HG02870 (cell line): ENCODE data around the gene SMCO3.

ENCODE experiments used
- ATAC-seq: cut with Tn5 transposase; IDR thresholded peaks from one replicate; pipeline ENCODE4 v1.9.1; 2021; ENCODE audit warnings: mild to moderate bottlenecking, moderate library complexity; ENCODE audit not compliant: unreplicated experiment

SMCO3 gene

DNA sequence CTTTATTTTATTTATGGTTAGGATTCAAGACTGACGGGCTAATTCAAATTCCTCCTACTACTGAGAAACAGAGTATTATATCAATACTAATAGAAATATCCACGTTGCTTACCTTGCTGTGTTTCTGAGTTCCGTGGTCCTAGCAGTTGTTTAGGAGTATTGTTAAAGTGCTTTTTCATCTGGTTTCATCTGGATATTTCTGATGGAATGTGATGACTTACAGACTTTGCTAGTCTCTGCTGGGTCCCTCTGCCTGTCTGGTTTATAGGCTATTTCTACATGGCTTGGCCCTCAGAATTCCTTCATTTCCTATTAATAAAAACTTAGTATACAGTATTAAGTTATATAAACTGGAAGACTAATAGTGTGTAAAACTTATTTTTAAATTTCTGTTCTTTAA, at the start of gene SMCO3:
TSS of gene SMCO3 (minus strand) at position 169 of the 400 bp plus-strand sequence. CDS start 7,502 bp downstream, outside the sequence.
- no peak for ATAC-seq

DNA sequence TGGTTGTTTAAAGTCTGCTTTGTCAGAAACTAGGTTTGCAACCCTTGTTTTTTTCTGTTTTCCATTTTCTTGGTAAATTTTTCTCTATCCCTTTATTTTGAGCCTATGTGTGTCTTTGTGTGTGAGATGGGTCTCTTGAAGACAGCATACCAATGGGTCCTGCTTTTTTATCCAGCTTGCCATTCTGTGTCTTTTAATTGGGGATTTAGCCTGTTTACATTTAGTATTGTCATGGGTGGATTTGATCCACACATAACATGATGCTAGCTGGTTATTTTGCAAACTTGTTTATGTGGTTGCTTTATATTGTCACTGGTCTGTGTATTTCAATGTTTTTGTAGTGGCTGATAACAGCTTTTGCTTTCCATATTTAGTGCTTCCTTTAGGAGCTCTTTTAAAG, 46.5 kb upstream of the SMCO3 start:
- ATAC-seq: no peak

DNA sequence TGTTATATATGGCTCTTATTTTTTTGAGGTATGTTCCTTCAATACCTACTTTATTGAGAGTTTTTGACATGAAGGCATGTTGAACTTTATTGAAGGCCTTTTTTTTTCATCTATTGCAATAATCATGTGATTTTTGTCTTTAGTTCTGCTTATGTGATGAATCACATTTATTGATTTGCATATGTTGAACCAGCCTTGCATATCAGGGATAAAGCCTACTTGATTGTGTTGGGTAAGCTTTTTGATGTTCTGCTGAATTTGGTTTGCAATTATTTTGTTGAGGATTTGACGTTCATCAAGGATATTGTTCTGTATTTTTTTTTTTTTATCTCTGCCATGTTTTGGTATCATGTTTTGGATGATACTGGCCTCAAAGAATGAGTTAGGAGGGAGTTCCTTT, 44.5 kb upstream of the SMCO3 start:
- no peak for ATAC-seq

DNA sequence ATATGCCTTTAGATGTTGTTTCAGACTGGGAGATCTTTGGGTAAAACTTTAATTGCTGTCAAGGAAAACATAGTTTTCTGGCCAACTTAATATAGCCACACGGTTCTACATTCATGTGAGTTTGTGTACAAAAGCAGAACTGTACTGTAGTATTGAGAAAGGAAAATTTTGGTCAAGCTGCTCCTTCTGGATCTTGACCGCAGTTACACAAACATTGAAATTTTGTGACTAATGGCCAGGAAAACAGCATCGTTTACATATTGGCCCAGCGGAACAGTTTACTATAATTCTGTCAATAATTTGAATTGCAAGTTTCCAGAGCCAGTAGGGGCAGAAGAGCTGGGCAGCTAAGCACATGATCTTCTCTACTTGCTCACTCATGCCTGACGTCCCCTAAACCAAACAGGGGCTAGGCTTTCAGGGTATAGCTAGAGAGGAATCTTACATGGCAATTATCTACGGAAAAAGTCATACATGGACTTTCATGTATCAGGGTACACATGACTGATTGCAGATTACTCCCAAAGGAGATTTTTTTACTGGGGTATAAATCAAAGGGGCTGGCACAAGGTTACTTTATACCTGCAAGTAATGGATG, 40.7 kb upstream of the SMCO3 start:
- no peak for ATAC-seq

DNA sequence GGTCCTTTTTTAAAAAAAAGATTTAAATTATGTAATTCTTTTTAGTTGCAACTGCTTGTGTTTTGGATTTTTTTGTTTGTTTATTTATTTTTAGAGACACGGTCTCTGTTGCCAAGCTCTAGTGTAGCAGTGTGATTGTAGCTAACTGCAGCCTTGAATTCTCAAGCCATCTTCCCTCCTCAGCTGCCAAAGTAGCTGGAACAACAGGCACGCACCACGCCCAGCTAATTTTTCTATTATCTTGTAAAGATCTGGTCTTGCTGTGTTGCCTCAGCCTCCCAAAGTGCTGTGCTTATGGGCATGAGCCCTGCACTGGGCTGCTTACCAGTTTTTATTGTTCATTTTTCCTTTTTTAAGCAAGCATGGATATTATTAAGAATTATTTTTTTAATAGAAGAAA, 40.0 kb upstream of the SMCO3 start:
- no peak for ATAC-seq

DNA sequence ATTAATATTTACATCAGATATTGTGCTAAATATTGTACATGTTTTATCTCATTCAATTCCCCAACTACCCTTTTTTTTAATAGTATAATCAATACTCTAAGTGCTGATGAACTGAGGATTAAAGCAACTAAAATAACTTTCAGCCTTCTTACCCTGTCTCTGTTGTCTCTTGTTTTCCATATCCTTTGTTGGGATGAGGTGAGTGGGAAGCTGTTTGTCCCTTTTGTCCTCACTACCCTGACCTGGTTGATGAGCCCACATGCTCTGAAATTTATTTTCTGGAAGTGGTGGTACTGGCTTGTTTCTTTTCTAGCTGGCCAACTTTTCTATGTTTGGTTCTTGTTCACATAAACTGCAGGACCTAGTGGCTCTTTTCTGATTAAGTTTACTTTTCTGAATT, 38.9 kb upstream of the SMCO3 start:
- ATAC-seq: no peak

DNA sequence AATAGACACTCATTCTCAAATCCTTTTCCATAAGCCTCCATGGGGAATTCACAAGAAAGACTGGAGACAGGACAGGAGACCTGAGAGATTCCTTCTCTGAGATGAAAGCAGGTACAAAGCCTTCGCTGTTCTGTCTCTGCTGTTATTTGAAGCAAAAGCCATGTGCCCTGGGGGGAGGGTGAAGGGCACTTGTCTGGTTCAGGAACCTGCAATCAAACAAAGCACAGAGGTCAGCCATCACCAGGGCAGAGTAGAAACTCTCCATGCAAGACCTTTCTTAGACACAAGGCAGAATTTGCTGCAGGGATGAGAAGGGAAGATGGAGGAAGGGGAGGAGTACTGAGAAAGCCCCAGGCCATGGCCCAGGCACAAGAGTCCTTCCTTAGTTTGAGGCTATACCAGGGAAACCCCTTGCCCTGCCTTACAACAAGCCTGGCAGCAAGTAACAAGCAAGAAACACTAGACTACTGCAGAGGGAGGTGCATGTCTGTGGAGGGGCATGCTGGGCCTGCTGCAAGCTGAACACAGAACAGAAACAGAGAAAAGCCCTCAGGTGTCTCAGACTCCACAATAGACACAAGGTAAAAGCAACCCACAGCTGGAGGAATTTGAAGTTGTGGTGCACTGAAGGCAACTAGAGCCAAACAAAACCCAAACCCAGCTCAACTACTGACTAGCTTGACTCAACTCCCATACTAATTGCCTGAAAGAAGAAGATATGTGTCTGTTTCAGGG, 37.1 kb upstream of the SMCO3 start:
- ATAC-seq: peak; percentile 95

DNA sequence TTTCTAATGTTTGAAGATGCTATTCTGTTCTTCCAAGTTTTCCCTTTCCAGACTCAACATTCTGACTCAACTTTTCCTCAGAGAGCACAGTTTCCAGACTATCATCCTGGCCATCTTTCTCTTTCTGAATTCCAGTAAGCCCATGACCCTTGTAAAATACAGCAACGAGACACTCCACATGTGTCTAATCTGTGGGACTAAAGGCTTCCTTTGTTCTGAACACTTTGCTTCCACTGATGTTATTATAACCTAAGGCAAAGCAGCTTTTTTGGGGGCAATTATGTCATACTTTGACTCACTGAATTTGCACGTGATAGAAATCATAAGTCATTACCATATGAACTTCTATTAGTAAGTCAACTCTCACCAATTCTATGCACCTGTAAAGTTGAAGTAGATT, 35.7 kb upstream of the SMCO3 start:
- no peak for ATAC-seq

DNA sequence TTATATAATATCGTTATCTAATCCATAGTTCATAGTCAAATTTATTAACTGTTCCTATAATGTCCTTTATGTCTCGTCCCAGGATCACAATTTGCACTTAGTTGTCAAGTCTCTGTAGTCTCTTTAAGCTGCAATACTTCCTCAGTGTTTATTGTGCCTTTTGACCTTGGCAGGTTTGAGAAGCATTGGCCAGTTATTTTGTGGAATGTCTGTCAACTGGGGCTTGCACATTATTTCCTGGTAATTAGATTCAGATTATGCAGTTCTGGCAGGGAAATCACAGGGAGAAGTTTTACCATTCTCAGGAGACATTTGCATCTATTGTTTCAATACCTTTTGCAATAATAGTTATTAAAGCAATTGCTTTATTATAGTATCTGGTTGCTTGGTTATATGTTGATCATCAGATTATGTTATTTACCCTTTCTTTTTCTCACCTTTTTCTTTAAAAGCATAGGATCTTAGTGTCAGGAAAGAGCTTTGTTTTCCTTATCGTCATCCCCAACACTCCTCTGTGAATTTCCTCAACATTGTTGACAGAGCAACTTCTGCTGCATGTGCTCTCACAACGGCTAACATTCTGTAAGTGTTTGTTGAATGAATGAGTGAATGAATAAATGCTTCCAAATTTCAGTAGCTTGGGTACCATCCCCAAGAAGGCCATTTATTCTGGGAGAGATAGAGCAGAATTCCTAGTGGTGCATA, 33.0 kb upstream of the SMCO3 start:
- ATAC-seq: no peak

DNA sequence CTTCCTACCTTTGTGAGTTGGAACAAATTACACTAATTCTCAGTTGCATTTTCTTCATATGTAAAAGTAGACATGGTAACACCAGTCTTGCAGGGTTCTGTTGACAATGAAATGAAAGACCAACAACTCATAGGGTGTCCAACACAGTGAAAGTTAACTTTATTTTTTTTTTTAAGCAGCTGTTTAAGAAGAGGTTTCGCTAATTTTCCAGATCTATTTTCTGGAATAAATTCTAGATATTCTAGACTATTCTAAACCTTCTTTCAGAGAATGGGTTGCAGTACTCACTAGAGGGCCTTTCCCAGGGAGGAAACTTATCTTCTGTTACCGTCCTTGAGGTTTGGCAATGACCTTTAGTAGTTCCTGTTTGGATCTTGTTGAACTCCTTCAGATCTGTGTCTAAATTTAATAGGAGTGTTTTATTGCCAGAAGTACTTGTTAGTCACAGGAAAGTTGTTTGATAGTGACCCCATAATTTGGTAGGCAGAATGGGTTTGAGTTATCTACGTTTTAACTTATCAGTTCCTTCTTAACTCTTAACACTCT, 32.1 kb upstream of the SMCO3 start:
- ATAC-seq: no peak

DNA sequence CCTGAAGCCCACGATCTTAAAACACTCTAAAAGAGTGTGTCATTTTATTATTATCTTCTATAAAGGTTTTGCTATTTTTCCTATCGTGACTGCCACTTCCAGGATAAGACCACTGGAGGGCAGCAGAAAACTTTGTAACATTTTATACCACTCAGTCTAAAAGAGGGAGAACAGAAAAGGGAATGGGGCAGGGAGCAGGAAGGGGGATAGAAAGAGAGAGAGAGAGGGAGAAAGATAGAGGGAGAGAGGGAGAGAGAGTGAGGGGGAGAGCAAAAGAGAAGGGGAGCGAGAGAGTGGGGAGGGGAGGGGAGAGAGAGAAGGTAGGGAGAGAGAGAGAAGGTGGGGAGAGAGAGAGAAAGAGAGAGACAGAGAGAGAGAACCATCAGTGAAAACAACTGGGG, 31.4 kb upstream of the SMCO3 start:
- ATAC-seq: no peak

DNA sequence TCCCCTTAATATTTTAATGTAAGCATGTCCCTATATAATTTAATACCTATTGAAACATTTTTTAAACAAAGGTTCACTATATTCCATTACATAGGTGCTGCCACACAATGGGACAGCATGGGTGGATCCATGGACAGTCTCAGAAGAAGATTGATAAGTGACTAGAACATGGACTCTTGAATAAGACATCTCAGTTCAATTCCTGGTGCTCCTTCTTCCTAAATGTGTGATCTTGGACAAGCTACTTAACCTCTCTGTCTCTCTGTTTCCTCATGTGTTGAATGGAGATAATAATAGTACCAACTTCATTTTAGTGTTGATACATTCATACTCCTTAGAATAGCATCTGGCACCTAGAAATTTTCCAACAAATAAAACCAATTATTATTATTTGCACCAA, 30.4 kb upstream of the SMCO3 start:
- no peak for ATAC-seq

DNA sequence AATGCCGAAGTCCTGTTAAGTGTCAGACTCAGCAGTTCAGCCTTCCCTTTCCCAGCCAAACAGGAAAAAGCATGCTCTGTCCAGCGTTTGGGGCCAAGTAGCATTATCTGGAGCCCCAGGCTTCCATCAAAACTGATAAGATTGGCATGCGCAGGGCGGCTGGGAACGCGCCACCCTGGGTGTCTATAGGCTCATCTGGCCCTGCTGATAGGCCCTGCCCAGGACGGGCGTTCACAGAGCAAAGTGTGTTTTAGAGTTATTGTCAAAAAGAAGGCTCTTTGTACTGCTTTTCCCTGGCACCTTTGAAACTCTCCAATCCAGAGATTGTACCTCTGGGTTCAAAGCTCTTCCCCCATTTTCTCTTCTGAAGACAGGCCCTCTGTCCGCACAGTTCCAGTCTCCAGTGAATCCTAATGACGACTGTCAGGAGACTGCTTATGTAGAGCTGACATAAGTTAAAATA, 29.5 kb upstream of the SMCO3 start, which contains the start of gene ART4:
TSS of gene ART4 (minus strand) at position 102 of the 463 bp plus-strand sequence. CDS start 413 bp downstream, outside the sequence.
- ATAC-seq: no peak

DNA sequence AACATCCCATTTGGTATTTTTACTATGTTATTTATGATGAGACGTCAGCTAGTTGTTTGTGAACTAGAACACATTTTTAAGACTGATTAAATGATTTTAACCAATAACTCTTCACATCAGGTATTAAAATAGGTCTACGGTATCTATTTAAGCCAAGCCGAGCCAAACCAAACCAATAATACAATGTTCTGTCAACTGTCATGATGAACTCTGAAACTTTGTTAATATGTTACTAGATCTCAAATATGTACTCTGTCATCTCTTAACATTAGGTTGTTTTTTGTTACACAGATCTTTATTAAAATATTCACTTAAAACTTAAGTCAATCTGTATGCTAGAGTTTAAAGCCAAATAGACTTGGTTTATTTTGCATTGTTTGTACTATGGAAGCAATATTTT, 28.3 kb upstream of the SMCO3 start:
- no peak for ATAC-seq

DNA sequence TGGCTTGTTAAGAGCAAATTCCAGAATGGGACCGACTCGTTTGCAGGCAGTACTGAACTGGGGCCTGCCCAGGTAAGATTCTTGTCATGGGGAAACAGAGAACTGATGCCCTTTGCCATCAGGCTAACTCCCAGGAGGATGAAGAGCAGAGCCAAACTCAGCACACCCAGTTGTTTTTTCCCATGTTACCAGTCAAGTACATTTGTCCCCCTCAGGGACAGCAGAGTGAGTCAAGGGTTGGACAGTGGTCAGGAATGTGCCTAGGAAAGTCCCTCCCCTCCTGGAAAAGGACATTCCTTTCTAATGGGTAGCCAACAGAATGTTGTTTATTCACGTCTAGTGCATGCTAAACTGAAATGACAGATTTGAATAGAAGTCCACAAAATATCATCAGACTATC, 27.8 kb upstream of the SMCO3 start:
- ATAC-seq: no peak

DNA sequence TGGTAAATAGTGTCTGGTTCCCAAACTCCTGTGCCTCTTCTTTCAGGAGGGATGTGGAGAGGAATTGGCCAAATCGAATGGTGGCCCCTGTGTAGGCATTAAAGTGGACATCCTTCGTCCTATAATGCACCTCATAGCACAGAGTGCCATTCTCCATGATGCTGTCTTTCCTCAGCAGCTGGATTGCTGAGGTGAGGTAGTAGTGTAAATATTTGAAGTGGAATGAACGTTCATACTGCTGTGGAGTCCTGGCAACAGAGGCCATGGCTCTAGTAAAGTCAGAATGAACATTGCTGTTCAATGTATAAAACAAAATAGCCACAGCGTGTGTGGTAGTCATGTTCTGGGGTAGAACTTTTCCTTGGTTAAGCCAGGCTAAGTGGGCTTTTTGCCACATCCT, 26.6 kb upstream of the SMCO3 start:
- ATAC-seq: no peak

DNA sequence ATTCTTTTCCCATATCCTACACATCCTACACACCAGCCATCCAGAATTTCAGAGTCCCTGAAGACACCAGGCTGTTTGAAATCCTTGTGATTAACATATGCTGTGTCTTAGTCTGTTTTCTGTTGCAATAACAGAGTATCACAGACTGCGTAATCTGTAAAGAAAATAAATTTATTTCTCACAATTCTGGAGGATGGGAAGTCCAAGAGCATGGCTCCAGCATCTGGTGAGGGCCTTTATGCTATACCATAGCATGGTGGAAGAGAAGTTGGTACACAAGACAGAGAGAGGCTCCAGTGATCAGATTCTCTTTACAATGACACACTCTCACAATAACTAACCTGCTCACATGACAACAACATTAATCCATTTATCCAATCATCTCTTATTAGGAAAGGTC, 25.3 kb upstream of the SMCO3 start:
- ATAC-seq: no peak

DNA sequence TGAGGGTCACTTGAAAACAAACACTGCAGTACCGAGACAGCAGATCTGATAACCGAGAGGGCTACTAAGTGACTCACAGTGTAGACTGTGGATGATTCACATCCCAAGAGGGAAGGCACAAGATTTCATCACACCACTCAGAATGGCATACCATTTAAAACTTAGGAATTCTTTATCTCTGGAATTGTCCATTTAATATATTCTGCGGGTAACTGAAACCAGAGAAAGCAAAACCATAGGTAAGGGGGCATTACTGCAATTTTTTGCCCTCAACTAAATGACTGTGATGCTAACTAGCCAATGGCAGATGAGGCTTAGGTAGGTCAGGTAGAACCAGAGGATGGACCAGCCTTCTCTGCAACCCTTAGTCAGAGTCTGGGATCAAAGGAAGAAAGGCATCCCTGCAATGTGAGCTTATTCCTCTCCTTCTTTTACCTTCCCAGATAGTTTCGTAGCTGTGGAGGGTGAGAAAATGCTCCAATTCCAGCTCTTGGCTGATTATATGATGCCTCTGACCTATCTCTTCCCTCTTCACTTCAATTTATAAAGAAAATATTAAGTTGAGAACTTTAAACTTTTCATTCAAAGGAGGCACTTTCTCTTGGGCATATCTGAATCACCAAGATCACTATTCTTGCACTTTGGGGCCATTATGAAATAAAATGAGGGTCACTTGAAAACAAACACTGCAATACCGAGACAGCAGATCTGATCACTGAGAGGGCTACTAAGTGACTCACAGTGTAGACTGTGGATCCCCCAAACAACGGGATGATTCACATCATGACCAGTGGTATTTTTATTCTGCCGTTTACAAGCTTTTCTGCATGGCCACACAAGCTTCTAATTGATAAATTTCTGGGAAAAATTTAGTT, 22.6 kb upstream of the SMCO3 start:
- no peak for ATAC-seq

DNA sequence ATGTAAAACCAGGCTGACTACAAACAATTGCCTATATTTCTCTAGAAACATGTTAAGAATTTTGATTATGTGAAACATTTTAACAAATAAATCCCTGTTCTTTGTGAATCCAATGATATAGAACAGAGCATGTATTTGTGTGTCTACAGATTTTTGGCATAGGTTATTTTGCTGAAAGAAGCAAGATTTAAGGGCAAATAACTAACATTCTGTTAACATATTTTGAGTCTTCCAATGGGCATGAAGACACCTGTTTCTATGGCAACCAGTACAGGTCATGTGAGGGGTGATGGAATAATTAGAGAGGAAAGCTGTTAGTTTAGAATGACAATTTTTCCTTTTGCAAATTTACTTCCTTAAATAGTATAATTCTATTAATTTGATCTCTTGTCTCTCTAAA, 20.5 kb upstream of the SMCO3 start:
- no peak for ATAC-seq

DNA sequence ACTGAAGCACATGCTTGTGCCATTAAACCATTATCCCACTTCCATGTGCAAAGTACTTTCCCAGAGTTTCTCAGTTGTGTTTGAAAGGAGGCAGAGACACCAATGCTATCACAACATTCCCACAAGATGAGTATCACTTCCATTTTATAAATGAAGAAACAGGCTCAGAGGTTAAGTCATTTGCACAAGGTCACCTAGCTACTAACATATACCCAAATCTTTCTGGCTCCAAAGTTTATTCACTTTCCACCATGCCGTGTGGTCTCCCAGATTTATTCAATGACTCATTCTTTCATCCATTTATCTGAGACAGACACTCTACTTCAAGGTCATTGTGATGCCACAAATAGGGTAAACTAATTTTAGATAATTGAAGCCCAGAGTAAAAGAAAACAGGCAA, 20.0 kb upstream of the SMCO3 start:
- no peak for ATAC-seq

DNA sequence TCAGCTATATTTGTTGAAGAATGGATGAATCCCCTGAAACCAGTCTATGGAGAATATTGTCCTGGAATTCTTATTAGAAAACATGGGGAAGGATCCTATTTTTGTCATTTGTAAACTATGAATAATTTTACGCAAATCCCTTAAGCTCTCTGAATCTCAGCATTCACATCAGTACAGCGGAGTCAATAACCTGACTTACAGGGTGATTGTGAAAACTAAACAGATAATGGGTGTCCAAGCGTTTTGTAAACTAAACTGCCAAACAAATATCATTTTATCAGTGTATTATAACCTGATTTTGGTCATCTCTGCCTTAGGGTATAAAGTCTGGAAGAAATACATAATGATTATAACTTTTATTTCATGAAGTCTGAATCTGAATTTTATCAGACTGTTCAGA, 19.4 kb upstream of the SMCO3 start:
- ATAC-seq: no peak
